Body of pancreas (tissue), 4 donors: ENCODE results near the gene TIA1.

Experiments
- POLR2A ChIP-seq, 3 donors: fragments of 450-650 bp; IDR thresholded peaks; one replicate each; pipeline ENCODE4 v1.6.1; 2016; ENCODE audit warnings: antibody characterized with exemption in 3 of 3, mild to moderate bottlenecking in 2 of 3
- TF ChIP-seq, protein P1 (sequence below), 7 experiments: fragments of 450-650 bp in 4 of 7; fragments of 200-600 bp in 3 of 7; sonication (generic) in 3 of 7; IDR thresholded peaks; one replicate each; pipeline ENCODE4 v1.5.1; 2016 to 2019; ENCODE audit warnings: antibody characterized with exemption in 7 of 7

DNA sequence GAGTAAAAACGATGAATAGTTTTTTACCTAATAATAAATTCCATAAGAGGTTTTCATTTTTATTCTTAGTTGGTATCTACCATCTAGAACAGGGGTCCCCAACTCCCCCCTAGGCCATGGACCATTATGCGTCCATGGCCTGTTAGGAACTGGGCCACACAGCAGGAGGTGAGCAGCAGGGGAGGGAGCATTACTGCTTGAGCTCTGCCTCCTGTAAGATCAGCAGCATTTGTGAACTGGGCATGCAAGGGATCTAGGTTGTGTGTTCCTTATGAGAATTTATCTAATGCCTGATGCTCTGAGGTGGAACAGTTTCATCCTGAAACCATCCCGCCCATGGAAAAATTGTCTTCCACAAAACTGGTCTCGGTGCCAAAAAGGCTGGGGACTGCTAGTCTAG, 5.9 kb downstream of the TIA1 start:
- TF ChIP-seq, protein P1, sequence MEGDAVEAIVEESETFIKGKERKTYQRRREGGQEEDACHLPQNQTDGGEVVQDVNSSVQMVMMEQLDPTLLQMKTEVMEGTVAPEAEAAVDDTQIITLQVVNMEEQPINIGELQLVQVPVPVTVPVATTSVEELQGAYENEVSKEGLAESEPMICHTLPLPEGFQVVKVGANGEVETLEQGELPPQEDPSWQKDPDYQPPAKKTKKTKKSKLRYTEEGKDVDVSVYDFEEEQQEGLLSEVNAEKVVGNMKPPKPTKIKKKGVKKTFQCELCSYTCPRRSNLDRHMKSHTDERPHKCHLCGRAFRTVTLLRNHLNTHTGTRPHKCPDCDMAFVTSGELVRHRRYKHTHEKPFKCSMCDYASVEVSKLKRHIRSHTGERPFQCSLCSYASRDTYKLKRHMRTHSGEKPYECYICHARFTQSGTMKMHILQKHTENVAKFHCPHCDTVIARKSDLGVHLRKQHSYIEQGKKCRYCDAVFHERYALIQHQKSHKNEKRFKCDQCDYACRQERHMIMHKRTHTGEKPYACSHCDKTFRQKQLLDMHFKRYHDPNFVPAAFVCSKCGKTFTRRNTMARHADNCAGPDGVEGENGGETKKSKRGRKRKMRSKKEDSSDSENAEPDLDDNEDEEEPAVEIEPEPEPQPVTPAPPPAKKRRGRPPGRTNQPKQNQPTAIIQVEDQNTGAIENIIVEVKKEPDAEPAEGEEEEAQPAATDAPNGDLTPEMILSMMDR (IDR thresholded peaks at IDR 0.05), result no peak
- no peak for TF ChIP-seq POLR2A (IDR thresholded peaks at IDR 0.05)
